NOMO-1 treated with DMSO at 0.1 percent for 48 hours (cell line): ENCODE results near the gene MTMR3.
A peak's percentile ranks its signal among the peaks of the same experiment; 100 is the strongest.

ENCODE experiments used
- DNase-seq: peaks from one replicate; lab custom pipeline; 2025; ENCODE audit not compliant: unreplicated experiment; lab: John Stamatoyannopoulos, UW

MTMR3 gene

GRCh38 chr22:29998627-29999384 is 115.8 kb downstream of the MTMR3 start:
- no peak for DNase-seq

DNA sequence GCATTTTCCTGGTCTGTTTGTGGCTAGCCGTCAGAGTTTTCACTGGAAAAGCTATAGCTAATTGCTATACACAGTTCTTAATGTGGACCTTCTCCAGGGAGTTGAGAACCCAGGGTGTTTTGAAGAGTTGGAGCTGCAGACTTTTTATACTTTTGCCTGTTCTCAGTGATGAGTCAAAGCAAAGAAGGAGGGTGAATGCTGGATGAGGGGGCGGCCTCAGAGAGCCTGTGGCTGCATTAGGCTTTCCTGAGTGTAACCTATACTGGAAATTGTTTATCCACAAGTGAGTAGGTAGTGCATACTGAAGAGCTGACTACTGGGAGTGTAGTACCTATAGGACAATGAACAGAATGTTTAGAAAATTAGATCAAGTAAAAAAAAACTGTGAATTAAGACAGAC is 117.6 kb downstream of the MTMR3 start:
- DNase-seq, result no peak

DNA sequence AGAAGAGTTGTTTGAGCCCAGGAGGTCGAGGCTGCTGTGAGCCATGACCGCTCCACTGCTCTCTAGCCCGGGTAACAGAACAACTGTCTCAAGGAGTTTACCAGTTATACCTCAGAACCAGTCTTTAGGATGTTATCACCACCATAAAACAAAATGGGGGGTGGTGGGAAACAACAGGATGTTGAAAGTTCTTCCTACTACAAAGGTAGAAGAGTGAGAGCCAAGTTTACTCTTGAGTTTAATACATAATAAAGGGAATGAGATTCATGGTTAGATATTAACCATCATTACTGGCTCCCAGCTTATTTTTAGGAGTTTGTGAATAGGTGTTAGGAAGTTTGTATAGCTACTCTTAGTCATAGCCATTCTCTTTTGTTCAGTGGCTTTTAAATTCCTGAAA is 118.5 kb downstream of the MTMR3 start:
- DNase-seq, result no peak

- DNase-seq, result no peak
Measured at GRCh38 chr22:30002861-30003486, 120.0 kb downstream of the MTMR3 start.

DNA sequence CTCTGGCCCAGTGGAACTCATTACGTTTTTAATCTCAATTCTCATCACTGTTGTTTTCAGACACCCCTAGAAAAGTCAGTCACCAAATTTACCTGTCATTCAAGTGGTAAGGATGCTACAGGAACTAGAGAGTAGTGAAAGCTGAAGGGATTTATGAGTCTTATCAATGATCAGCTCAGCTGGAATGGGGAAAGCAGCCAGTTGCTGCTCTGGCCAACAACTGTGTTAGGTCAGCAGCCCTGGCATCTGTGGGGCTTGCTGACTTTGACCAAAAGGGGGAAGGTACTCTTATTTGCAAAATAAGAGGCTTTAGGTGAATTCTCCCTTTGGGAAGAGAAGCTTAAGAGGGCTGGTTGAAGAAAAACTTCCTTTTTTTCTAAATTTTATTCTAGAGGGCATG is 121.1 kb downstream of the MTMR3 start:
- no peak for DNase-seq

DNA sequence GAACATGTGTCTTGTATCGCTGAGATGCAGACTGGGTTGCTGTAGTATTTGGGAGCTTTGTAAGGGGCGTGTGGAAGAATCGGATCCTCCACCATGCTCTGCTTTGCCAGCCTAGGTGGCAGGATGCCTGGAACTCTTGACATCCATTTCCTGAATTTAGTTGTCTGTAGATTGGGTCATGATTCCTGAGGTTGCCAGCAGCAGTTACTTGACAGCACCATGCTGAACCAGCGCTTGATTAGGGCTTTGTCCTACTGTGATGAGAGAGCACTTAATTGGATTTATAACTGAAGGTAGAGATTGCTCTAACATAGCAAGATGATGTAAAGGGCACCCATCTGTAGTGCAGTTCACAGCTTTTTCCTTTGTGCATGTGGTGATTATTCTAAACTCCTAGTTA is 121.7 kb downstream of the MTMR3 start:
- no peak for DNase-seq

DNA sequence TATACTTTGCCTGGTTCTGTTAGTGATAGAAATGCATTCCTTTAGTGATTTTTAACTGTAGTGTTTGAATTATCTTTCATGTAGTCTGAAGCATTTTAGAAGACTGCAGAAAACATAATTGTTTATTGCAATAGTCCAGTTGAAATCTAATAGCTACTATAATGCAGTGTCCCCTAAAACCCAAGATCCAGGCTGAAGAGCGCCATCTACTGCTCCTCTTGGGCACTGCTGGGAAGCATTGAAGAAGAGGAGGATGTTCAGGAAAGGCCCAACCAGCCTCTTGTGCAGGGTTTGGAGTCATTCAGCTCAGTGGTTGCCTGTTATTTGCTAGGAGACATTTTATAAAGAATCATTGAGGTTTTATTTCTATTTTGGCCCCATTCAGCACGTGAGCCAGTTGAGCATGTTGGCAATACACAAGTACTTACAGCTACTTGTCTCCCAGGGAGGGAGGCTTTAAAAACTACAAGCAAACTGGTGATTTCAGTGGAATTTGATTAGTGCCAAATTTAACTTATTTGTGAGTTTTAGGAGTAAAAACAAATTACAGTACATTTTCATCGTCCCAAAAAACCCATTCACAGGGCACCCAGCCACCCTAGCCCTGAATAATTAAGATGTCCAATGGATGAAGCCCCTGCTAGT is 122.4 kb downstream of the MTMR3 start:
- peak; percentile 58 for DNase-seq

GRCh38 chr22:30007361-30007760 is 124.4 kb downstream of the MTMR3 start:
- DNase-seq, result no peak

- DNase-seq, result no peak
Measured at GRCh38 chr22:30008401-30008800, 125.4 kb downstream of the MTMR3 start.

DNA sequence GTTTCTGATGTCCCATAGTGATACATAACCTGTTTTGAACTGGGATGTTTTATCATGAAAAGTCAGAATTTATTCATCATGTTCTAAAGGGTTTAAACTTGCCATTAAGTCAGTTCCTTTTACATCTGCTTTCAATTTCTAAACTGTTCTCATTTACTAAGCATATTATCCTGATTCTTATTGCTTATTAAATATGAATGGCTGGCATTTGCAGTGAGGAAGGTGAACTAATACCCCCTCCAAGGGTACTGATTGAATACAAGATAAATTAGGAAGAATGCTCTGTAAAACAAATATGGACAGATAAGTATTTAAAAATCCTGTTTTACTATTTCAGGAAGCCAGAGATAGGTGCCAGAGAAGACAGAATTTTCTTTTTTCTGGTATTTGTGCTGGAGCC is 126.5 kb downstream of the MTMR3 start:
- no peak for DNase-seq

GRCh38 chr22:30010789-30011405 is 127.9 kb downstream of the MTMR3 start:
- DNase-seq, result no peak

- no peak for DNase-seq
Measured at GRCh38 chr22:30013201-30013600, 130.2 kb downstream of the MTMR3 start.

GRCh38 chr22:30014244-30014643 is 131.3 kb downstream of the MTMR3 start:
- no peak for DNase-seq

DNA sequence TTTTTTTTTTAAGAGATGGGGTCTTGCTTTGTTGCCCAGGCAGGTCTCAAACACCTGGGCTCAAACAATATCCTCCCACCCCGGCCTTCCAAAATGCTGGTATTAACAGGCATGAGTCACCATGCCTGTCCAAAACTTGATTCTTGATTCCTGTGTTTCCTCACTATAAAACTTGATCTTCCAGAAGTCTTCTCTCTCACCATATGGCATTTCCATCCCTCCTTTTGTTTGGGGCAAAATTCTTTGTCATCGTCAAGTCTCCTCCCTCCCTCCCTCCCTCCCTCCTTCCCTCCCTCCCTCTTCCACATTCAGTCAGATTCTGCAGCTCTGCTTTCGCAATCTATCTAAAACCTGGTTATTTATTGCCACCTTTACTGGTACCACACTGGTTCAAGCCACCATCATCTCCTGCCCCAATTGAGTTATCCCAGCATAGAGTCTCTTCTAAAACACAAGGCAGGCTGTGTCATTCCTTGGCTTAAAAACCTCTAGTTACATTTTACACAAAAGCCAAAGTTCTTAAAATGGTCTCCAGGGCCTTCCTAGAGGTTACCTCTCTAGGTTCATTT is 132.3 kb downstream of the MTMR3 start:
- DNase-seq, result no peak

- no peak for DNase-seq
Measured at GRCh38 chr22:30015846-30016245, 132.9 kb downstream of the MTMR3 start.

- DNase-seq, result no peak
Measured at GRCh38 chr22:30016596-30016995, 133.6 kb downstream of the MTMR3 start.

DNA sequence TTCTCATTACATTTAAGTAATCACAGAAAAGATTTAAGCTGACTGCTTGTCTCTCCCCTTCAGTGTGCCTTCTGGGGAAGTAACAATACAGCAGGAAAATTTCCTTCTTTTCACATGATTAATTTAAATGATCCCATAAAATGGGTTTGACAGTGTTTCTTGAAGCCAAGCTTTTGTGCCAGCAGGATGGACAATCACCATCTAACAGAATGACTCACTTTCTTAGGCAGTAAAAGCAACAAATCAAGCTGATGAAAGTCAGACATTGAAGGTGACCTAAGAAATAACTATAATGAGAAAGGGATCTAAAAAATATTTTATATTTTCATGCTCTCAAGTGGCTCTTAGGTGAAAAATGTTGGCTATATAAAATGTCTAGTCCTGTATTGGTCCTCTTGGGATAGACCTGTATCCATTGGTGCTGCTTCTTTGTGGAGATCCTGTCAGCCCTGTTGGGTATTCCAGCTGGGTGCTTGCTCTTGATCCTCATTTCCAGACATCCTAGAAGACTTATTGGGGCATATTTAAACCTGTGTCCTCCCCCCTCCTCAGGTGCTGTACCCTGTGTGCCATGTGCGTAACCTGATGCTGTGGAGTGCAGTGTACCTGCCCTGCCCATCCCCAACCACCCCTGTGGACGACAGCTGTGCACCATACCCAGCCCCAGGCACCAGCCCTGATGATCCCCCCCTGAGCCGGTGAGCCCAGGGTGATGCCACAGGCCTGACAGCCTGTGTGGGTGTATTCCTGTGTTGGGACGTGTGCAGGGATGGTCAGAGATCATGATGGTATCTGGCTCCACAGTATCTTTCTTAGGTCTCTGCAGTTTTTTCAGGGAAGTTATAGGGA is 134.6 kb downstream of the MTMR3 start:
- DNase-seq, result no peak

GRCh38 chr22:30020511-30020910 is 137.5 kb downstream of the MTMR3 start:
- DNase-seq, result no peak

DNA sequence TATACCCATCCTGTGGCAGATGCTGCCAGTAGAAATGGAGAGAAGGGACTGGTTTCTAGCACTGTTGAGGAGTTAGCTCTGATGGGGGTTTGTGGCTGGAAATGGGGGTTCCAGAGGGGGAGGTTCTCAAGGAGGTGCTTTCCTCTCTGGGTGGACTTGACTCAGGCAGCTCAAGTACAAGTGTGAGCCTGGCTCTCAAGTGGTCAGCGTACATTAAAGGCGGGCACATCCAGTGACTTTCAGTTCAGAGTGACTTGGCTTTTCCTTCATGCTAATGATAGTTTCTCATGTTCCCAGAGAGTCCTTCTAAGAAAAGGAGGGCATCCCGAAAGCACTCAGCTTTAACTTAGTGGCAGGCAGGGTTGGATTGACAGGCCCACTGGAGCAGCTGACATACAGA is 138.4 kb downstream of the MTMR3 start:
- DNase-seq, result no peak

DNA sequence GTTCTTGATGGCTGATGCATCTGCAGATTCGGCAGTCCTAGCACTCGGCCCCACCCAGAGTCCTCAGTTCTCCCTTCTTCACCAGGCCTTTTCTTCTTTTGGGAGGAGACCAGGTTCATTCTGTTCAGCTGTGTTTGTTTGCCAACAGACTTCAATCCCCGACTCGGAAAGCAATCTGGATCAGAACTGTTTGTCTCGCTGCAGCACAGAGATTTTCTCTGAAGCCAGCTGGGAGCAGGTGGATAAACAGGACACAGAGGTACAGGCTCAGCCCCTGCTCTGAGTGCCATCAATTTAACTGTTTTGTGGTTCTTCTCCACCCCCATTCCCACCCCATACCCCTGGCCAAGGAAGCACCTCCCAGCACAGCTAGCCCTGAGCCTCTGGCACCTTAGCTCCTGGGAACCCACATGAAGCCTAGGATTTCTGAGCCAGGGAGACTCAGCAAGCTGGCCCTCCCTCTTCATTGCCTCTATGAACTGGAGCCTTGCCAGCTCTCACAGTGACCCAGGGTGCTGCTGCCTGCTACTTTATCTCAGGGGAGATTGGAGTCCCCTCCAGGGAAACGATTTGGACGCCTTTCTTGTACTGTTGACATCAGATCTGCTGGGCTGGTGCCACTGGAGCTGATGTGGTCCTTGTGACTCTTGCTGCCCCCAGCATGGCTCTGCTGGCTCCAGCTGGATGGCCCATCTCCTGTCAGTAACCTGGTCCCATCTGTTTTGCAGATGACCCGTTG is 139.1 kb downstream of the MTMR3 start:
- no peak for DNase-seq
